ENCODE results near the gene ACSL1.

Gene ACSL1

DNA sequence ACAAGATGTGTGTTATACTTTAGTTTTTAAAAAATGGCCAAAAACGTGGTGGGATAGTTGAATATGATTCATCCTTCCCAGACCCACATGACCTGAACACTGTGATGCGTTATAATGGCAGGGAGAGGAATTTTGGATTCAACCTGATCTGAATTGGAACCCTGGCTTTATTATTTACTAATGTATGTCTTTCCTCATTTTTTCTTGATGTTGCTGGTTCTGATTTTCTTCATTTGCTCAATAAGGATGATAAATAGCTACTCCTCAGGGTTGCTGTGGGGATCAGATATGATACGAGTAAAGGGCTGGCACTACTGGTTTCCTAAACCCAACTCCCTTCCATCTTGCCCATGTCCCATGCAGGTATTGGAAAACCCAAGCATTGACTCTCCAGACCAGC is 24.2 kb upstream of the ACSL1 start:
- no peak overlapping the region for H3K27ac ChIP-seq
- TF ChIP-seq, protein P1, sequence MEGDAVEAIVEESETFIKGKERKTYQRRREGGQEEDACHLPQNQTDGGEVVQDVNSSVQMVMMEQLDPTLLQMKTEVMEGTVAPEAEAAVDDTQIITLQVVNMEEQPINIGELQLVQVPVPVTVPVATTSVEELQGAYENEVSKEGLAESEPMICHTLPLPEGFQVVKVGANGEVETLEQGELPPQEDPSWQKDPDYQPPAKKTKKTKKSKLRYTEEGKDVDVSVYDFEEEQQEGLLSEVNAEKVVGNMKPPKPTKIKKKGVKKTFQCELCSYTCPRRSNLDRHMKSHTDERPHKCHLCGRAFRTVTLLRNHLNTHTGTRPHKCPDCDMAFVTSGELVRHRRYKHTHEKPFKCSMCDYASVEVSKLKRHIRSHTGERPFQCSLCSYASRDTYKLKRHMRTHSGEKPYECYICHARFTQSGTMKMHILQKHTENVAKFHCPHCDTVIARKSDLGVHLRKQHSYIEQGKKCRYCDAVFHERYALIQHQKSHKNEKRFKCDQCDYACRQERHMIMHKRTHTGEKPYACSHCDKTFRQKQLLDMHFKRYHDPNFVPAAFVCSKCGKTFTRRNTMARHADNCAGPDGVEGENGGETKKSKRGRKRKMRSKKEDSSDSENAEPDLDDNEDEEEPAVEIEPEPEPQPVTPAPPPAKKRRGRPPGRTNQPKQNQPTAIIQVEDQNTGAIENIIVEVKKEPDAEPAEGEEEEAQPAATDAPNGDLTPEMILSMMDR (conservative IDR thresholded peaks at IDR 0.05): no peak
- TF ChIP-seq ZFX (IDR thresholded peaks at IDR 0.05): no peak

DNA sequence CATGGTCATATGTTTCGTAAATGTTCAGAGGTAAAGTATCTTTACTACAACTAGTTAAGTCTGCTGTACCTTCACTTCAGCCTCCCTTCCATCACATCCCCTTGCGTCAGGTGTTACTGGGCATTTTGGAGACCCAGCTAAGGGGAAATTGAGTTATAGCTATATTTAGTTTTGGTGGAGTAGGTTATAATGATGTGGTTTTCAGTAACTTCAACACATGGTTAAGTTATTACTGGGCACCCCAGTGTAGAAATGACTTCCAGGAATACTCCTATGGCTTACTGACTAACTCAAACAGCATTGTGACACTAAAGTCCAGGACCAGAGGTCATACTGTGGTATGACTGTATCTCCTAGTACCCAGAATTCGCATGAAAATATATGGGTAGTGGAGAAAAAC is 23.4 kb upstream of the ACSL1 start:
- no peak overlapping the region for H3K27ac ChIP-seq
- TF ChIP-seq, protein P1 (conservative IDR thresholded peaks at IDR 0.05): no peak
- TF ChIP-seq ZFX (IDR thresholded peaks at IDR 0.05): no peak

DNA sequence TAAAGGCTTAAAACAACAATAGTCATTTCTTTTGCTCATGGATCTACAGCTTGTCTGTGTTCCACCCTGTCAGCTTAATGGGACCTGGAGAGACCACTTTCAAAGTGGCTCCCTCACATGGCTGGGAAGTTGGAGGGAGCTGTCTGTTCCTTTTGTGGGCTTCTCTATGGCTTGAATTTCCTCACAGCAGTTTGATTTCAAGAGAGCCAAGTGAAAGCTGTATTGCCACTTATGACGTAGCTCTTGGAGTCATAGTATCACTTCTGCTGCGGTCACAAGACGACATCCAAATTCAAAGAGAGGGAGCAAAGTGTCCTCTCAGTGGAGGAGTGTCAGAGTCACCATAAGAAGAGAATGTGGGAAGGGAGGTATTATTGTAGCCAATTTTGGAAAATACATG is 22.7 kb upstream of the ACSL1 start:
- TF ChIP-seq, protein P1 (conservative IDR thresholded peaks at IDR 0.05): no peak
- no peak for TF ChIP-seq ZFX (IDR thresholded peaks at IDR 0.05)
- H3K27ac ChIP-seq: no peak overlapping the region

DNA sequence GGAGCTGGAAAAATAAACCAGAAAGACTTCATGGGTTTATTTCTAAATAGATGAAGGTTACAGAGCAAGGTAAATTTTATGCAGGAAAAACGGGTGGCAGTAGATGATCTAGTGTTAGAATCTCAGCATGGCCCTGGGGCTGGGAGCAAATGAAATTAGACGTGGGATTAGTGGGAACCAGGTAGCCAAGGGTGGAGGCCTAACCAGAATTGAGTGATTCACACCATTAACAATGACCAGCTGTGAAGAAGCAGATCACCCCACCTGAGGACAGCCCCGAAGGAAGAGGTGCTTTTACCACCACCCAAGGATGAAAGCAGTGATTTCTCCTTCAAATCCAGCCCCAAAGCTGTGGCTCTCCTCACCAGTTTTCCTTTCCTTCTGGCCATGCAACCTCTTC is 20.8 kb upstream of the ACSL1 start:
- TF ChIP-seq, protein P1 (conservative IDR thresholded peaks at IDR 0.05): no peak
- TF ChIP-seq ZFX (IDR thresholded peaks at IDR 0.05): no peak
- no peak overlapping the region for H3K27ac ChIP-seq

DNA sequence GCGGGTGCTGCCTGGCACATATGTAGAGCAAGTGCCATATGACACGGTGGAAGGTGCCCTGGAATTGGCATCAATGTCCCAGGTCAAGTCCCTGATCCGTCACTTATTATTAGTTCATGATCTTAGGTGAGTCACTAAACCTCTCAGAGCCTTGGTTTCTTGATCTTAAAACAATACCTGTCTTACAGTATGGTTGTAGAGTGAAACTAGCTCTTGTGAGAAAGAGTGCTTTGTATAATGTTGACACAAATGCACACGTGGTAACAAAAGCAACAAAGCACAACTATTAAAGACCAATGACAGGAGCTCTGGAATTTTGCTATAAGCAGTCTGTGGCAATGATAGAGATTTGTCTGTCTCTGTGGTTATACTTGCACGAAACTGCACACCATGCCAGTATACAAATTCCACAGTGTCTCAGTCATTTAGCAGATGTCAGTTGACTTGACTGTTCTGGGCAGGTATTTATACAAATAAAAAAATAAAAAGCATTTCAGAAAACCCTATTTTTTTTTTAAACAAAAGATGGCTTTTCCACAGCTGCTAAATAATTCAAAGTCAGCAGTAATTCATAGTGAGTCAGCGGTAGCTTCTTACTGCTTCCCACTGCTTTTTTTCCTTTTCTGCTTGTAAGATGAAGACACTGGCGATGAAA is 19.7 kb upstream of the ACSL1 start:
- TF ChIP-seq ZFX (IDR thresholded peaks at IDR 0.05): no peak
- TF ChIP-seq, protein P1 (conservative IDR thresholded peaks at IDR 0.05): no peak
- H3K27ac ChIP-seq: no peak overlapping the region

DNA sequence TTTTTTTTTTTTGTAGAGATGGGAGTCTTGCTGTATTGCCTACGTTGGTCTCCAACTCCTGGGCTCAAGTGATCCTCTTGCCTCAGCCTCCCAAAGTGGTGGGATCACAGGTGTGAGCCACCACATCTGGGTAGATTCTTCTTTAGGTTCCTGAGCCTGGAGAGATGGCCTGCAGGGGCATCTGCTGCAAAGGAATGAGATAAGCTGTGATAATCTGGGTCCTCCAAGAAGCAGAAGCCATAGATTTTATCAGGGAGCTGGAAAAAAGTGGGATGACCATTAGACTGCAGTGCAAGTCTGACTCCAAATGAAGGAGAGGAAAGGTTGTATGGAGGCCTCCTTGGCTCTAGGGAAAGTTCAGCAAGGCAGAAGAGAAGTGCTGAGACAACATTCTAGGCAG is 19.0 kb upstream of the ACSL1 start:
- no peak overlapping the region for H3K27ac ChIP-seq
- TF ChIP-seq, protein P1 (conservative IDR thresholded peaks at IDR 0.05): no peak
- TF ChIP-seq ZFX (IDR thresholded peaks at IDR 0.05): no peak

DNA sequence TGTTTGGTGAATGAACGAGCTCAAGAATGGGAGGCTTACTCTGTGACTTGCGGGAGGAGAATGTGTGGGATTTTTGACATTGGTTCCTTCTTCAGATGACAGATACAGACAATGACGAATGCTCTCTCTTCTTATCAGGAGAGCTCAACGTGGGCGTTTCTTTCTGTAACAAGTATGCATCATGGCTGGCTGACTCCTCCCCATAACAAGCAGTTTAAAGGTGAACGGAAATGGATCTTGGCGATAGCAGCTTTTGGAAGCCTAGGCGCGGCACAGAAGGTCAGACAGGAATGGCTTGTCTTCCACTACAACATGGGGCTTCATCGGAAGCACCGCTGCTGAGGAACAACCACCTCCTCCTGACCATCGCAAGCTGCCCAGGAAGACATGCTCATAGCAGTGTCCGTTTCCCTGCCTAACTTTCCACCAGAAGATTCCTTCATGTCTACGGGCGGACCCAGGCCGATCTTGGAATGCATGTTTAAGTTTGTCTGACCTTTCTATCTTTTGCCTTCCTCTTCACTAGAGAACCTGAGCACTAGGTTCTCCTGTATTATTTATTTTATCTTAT is 18.3 kb upstream of the ACSL1 start:
- no peak for TF ChIP-seq ZFX (IDR thresholded peaks at IDR 0.05)
- TF ChIP-seq, protein P1 (conservative IDR thresholded peaks at IDR 0.05): no peak

DNA sequence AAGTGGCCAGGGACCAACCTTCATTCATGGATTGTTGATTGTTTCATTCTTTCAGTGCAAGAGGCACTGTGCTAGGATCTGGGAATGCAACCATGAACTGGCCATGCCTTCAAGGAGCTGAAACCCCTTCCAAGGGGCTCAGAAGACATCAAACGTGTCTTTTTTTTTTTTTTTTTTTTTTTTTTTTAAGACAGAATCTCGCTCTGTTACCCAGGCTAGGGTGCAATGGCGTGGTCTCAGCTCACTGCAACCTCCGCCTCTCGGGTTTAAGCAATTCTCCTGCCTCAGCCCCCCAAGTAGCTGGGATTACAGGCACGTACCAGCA is 13.3 kb upstream of the ACSL1 start:
- H3K27ac ChIP-seq: peak overlapping the region; percentile 45

More for the DNA sequence above, 18.3 kb upstream of the ACSL1 start:
- H3K27ac ChIP-seq: no peak overlapping the region
